ENCODE results near the gene TAL1.

The TAL1 gene

DNA sequence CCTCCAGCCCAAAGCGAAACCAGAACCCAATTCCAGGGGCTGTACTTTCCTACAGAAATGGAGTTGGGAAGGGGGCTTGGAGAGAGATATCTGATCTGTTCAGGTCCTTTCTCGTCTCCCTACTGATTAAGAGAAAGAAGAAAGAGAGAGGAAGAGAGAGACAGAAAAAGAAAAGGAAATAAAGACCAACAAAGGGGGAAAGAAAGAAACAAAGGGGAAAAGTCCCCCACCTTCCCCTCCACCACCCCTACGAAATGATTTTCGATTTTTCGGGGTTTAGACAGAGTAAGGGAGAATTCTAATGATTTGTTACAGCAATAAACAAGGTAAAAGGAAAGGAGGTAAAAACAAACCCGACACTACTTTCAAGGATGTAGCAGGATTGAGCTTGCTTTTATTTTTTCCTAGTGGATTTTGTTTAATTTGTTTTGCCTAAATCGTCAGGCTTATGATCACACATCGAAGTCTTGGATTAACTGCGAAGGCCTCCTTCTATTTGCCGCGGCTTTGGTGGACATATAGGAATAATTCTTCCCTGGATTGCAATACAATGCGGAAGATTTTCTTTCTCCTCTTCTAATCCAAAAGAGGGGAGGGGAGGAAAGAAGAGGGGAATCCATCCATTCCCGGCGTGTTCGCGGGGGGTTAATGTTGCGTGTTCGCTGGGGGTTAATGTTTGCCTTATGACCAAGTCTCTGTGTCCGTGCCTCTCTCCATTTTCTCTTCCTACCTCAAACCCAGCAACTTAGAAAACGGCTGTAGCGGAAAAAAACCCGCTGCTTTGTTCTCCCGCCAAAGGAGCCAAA lies 1.9 kb downstream of the TAL1 start:
- no peak overlapping the region for H3K14ac ChIP-seq (ENCODE audit: low read length in 2 of 2)
- H3K36me3 ChIP-seq (ENCODE audit: control insufficient read depth in 1 of 2, insufficient read depth in 2 of 2, low read depth in 1 of 2, low read length in 2 of 2): no peaks in the 10 kb centered on the region
- no peak overlapping the region for H2BK15ac ChIP-seq (ENCODE audit: low read depth, poor library complexity, severe bottlenecking)
- peaks cover 92 to 96% of the 10 kb centered on the region in 2 experiments for H3K27me3 ChIP-seq (ENCODE audit: control insufficient read depth in 1 of 2, insufficient read depth in 1 of 2, low read length in 2 of 2)
- no peak overlapping the region for H4K91ac ChIP-seq (ENCODE audit: low read length)
- no peak overlapping the region for H2BK12ac ChIP-seq (ENCODE audit: low read length in 2 of 2)
- no peak overlapping the region for H2BK120ac ChIP-seq (ENCODE audit: low read depth, low read length)
- no peak overlapping the region for H2BK5ac ChIP-seq (ENCODE audit: low read depth, low read length, poor library complexity, severe bottlenecking)
- 10% methylated on average over 11 of the region's 23 CpGs for WGBS
- H3K27ac ChIP-seq (ENCODE audit: low read length, poor library complexity, severe bottlenecking): no peak overlapping the region
- H3K9ac ChIP-seq (ENCODE audit: low read length): no peak overlapping the region
- H3K23ac ChIP-seq (ENCODE audit: low read length in 2 of 2): no peak overlapping the region
- peaks cover 31% of the 10 kb centered on the region for H3K4me1 ChIP-seq (ENCODE audit: control insufficient read depth, insufficient read depth, low read depth, low read length)
- DNase-seq: no peak
- H3K4me3 ChIP-seq (ENCODE audit: insufficient read depth in 1 of 2, low read depth in 1 of 2, low read length in 2 of 2): peak overlapping the region in 1 of 2 experiments; percentile 17
- H2AFZ ChIP-seq (ENCODE audit: low read depth, low read length): no peak overlapping the region
- no peak overlapping the region for H2AK5ac ChIP-seq (ENCODE audit: low read length, severe bottlenecking)
- no peak overlapping the region for H3K4ac ChIP-seq (ENCODE audit: low read depth in 1 of 2, low read length in 2 of 2)
- H3K4me2 ChIP-seq (ENCODE audit: low read length, poor library complexity, severe bottlenecking): no peak overlapping the region
- H3K9me3 ChIP-seq (ENCODE audit: control insufficient read depth, low read length): peaks cover 6% of the 10 kb centered on the region
- H3K18ac ChIP-seq (ENCODE audit: low read depth in 1 of 2, low read length in 2 of 2): no peak overlapping the region
- H3K79me1 ChIP-seq (replicated peaks; ENCODE audit: low read length, poor library complexity, severe bottlenecking): no peaks in the 10 kb centered on the region
- no peak overlapping the region for H4K8ac ChIP-seq (ENCODE audit: low read length)

DNA sequence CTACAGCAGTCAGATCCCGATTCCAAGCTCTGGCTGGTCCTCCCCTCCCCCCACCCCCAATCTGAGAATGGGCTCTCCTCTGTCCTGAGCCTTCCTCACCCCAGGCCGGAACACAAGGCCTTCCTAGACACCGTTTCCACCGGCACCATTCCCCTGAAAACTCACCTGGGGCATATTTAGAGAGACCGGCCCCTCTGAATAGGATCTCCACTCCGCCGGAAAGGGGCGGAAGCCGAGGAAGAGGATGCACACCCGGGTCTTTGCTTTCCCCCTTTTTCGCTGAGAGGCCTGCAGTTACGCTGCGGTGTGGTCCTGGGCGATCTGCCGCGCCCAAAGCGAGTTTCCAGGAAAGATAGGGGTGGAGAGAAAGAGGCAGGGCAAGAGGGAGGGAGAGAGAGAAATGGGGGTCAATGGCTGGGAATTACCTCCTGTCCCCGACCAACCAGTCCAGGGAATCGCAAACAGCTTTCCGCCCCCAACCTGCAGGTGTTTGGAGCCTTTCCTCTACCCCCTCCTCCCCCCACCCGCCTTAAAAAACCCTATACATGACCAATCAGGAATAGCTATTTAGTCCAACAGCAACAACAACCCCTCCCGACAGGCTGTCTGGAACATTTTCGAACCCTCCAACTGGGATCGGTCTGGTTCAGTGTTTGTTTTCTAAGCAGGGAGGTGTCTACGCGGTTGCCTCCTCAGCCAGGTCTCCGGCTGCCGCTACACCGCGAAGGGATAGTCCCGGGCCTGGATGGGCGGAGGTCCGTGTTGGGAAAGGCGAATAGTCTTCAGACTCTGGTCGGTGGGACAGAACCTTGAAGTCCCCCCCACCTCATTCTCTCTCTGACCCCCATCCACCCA lies 2.8 kb downstream of the TAL1 start:
- Histone ChIP-seq H2BK5ac (ENCODE audit: low read depth, low read length, poor library complexity, severe bottlenecking) (no peak overlapping the region), H2AFZ (ENCODE audit: low read depth, low read length) (no peak overlapping the region), H3K27me3 (ENCODE audit: control insufficient read depth in 1 of 2, insufficient read depth in 1 of 2, low read length in 2 of 2) (peaks cover 93 to 96% of the 10 kb centered on the region in 2 experiments), H3K27ac (ENCODE audit: low read length, poor library complexity, severe bottlenecking) (no peak overlapping the region), H3K18ac (ENCODE audit: low read depth in 1 of 2, low read length in 2 of 2) (no peak overlapping the region), H3K14ac (ENCODE audit: low read length in 2 of 2) (no peak overlapping the region), H3K4me1 (ENCODE audit: control insufficient read depth, insufficient read depth, low read depth, low read length) (peaks cover 37% of the 10 kb centered on the region), H3K4ac (ENCODE audit: low read depth in 1 of 2, low read length in 2 of 2) (no peak overlapping the region), H2BK12ac (ENCODE audit: low read length in 2 of 2) (no peak overlapping the region), H3K9ac (ENCODE audit: low read length) (no peak overlapping the region), H3K4me3 (ENCODE audit: insufficient read depth in 1 of 2, low read depth in 1 of 2, low read length in 2 of 2) (peak overlapping the region in 1 of 2 experiments; percentile 17), H3K23ac (ENCODE audit: low read length in 2 of 2) (no peak overlapping the region), H3K4me2 (ENCODE audit: low read length, poor library complexity, severe bottlenecking) (no peak overlapping the region), H3K36me3 (ENCODE audit: control insufficient read depth in 1 of 2, insufficient read depth in 2 of 2, low read depth in 1 of 2, low read length in 2 of 2) (no peaks in the 10 kb centered on the region), H2BK15ac (ENCODE audit: low read depth, poor library complexity, severe bottlenecking) (no peak overlapping the region), H2BK120ac (ENCODE audit: low read depth, low read length) (no peak overlapping the region), H4K8ac (ENCODE audit: low read length) (no peak overlapping the region), H3K79me1 (replicated peaks; ENCODE audit: low read length, poor library complexity, severe bottlenecking) (no peaks in the 10 kb centered on the region), H4K91ac (ENCODE audit: low read length) (no peak overlapping the region), H2AK5ac (ENCODE audit: low read length, severe bottlenecking) (no peak overlapping the region), H3K9me3 (ENCODE audit: control insufficient read depth, low read length) (peaks cover 8% of the 10 kb centered on the region)
- no peak for DNase-seq
- 7% methylated on average over 18 of the region's 35 CpGs for WGBS

DNA sequence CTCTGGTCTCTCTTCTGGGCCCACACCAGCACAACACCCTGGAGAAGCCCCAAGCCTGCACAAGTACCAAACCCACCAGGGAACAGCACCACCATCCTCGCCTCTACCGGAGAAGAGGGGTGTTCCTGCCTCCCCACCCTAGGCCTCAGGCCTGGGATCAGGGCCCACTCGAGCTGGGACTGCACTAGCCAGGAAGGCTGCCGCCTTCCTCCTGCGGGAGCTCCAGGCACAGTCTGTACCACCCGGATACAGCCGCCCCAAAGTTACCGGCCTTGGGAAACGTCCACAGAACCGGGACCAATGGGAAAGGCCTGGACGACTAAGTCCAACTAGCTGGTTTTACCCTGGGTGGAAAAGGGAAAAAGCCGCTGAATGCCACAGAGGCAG lies 3.4 kb downstream of the TAL1 start:
- H3K9ac ChIP-seq (ENCODE audit: low read length): no peak overlapping the region
- H3K18ac ChIP-seq (ENCODE audit: low read depth in 1 of 2, low read length in 2 of 2): no peak overlapping the region
- H3K27ac ChIP-seq (ENCODE audit: low read length, poor library complexity, severe bottlenecking): no peak overlapping the region
- no peaks in the 10 kb centered on the region for H3K36me3 ChIP-seq (ENCODE audit: control insufficient read depth in 1 of 2, insufficient read depth in 2 of 2, low read depth in 1 of 2, low read length in 2 of 2)
- DNase-seq: no peak
- H3K4me1 ChIP-seq (ENCODE audit: control insufficient read depth, insufficient read depth, low read depth, low read length): peaks cover 37% of the 10 kb centered on the region
- WGBS: 21% methylated on average over 12 of the region's 12 CpGs
- no peak overlapping the region for H2BK12ac ChIP-seq (ENCODE audit: low read length in 2 of 2)
- no peaks in the 10 kb centered on the region for H3K79me1 ChIP-seq (replicated peaks; ENCODE audit: low read length, poor library complexity, severe bottlenecking)
- no peak overlapping the region for H3K14ac ChIP-seq (ENCODE audit: low read length in 2 of 2)
- no peak overlapping the region for H4K8ac ChIP-seq (ENCODE audit: low read length)
- H2BK120ac ChIP-seq (ENCODE audit: low read depth, low read length): no peak overlapping the region
- no peak overlapping the region for H3K4me3 ChIP-seq (ENCODE audit: insufficient read depth in 1 of 2, low read depth in 1 of 2, low read length in 2 of 2)
- peaks cover 9% of the 10 kb centered on the region for H3K9me3 ChIP-seq (ENCODE audit: control insufficient read depth, low read length)
- H4K91ac ChIP-seq (ENCODE audit: low read length): no peak overlapping the region
- H2BK5ac ChIP-seq (ENCODE audit: low read depth, low read length, poor library complexity, severe bottlenecking): no peak overlapping the region
- H2AFZ ChIP-seq (ENCODE audit: low read depth, low read length): no peak overlapping the region
- H2BK15ac ChIP-seq (ENCODE audit: low read depth, poor library complexity, severe bottlenecking): no peak overlapping the region
- no peak overlapping the region for H2AK5ac ChIP-seq (ENCODE audit: low read length, severe bottlenecking)
- H3K23ac ChIP-seq (ENCODE audit: low read length in 2 of 2): no peak overlapping the region
- H3K4ac ChIP-seq (ENCODE audit: low read depth in 1 of 2, low read length in 2 of 2): no peak overlapping the region
- no peak overlapping the region for H3K4me2 ChIP-seq (ENCODE audit: low read length, poor library complexity, severe bottlenecking)
- peaks cover 93 to 96% of the 10 kb centered on the region in 2 experiments for H3K27me3 ChIP-seq (ENCODE audit: control insufficient read depth in 1 of 2, insufficient read depth in 1 of 2, low read length in 2 of 2)

Data from mesenchymal stem cell (in vitro differentiated cells and primary cell).